ENCODE data around the gene DLG4.

DNA sequence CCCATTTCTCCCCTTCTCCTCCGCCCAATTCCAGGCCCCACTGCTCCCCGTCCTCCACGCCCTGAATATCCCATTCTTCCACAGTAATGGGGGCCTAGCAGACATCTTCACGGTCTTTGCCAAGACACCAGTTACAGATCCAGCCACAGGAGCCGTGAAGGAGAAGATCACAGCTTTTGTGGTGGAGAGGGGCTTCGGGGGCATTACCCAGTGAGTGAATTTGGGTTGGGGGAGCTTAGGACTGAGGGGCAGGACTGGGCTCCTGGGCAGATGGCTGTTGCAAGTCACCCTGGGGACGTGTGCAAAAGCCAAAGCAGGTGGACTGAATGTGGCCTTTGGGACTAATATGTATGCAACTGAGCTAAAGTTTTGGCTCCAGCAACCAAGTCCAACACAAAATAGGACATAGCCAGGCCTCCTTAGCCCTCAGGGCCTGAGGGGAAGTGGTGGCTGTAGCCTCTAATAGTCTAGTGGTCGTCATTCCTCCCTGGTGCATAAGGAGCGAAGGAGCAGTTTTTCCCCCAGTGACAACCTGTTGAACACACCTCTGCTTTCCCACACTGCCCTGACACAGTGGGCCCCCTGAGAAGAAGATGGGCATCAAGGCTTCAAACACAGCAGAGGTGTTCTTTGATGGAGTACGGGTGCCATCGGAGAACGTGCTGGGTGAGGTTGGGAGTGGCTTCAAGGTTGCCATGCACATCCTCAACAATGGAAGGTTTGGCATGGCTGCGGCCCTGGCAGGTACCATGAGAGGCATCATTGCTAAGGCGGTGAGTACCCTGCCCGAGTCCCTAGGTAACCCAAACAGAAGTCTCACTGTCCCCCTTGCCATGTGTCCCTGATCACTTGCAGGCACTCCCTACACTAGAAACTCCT is 2.7 kb upstream of the DLG4 start:
- no peak for TF ChIP-seq CTCF (IDR thresholded peaks at IDR 0.05; ENCODE audit: borderline replicate concordance, extremely low read depth, low read length, poor library complexity, severe bottlenecking)
- TF ChIP-seq EZH2 (IDR thresholded peaks at IDR 0.05; ENCODE audit: borderline replicate concordance, low read depth, low read length, severe bottlenecking): no peak
